ENCODE measurements around the gene ENDOD1. TPM values are rescaled to one million over a fixed set of nuclear protein-coding genes. Genes with fewer than 3 reads are reported as not detected.

Gene ENDOD1
- polyA plus RNA-seq, 2 of the 4 experiments (the other 2 are of a cell fraction), result 8.3 to 8.8 TPM

DNA sequence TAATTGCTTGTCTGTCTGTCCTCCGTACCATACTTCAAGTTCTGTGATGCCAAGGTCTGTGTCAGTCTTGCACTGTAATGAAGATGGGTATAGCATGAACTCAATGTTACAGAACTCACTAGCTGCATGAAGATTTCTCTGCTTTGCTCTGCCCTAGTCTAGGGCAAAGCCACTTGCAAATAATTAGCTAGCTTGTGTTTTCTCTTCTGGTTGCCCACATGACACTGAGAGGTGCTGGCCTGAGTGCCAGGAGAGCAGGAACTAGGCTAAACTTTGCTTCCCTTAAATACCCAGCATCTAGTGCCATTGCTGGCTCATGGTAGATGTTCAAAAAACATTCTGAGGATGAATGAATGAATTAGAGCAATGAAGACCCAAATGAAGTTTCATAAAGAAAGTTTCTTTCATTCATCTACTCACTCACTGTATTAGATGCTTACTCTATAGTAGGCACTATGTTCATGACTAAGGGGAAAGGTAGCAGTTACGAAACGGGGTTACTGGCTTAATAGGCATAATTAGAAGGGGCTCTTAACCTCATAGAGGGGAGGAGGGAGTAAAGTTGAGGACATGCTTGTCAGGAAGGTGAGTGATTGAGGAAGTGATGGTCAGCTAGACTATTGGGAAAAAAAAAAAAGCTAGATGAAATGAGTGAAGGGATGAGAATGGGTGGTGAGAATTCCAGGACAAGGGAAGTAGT, 4.4 kb upstream of the ENDOD1 start:
- WGBS (ENCODE audit: missing lambda C conversion rate), result 60% methylated on average over 3 of the region's 3 CpGs
- TF ChIP-seq CHD2 (IDR thresholded peaks at IDR 0.05; ENCODE audit: low read length, partially characterized antibody) (no peak), CHD4 (IDR thresholded peaks at IDR 0.05; ENCODE audit: borderline replicate concordance) (no peak), SMC3 (IDR thresholded peaks at IDR 0.05) (no peak), MAZ (IDR thresholded peaks at IDR 0.05; ENCODE audit: borderline replicate concordance, low read depth, low read length) (no peak), CBX8 (IDR thresholded peaks at IDR 0.05) (no peak), POLR2AphosphoS2 (conservative IDR thresholded peaks at IDR 0.05; ENCODE audit: low read length) (no peak), RFX5 (IDR thresholded peaks at IDR 0.05) (no peak), PHF8 (IDR thresholded peaks at IDR 0.05; ENCODE audit: borderline replicate concordance, low read depth) (no peak), RCOR1 (IDR thresholded peaks at IDR 0.05; ENCODE audit: low read depth, low read length) (no peak), RNF2 (IDR thresholded peaks at IDR 0.05; ENCODE audit: borderline replicate concordance, low read depth) (no peak)
- TF ChIP-seq, protein P1, sequence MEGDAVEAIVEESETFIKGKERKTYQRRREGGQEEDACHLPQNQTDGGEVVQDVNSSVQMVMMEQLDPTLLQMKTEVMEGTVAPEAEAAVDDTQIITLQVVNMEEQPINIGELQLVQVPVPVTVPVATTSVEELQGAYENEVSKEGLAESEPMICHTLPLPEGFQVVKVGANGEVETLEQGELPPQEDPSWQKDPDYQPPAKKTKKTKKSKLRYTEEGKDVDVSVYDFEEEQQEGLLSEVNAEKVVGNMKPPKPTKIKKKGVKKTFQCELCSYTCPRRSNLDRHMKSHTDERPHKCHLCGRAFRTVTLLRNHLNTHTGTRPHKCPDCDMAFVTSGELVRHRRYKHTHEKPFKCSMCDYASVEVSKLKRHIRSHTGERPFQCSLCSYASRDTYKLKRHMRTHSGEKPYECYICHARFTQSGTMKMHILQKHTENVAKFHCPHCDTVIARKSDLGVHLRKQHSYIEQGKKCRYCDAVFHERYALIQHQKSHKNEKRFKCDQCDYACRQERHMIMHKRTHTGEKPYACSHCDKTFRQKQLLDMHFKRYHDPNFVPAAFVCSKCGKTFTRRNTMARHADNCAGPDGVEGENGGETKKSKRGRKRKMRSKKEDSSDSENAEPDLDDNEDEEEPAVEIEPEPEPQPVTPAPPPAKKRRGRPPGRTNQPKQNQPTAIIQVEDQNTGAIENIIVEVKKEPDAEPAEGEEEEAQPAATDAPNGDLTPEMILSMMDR (IDR thresholded peaks at IDR 0.05), result no peak
- TF ChIP-seq, protein P2, sequence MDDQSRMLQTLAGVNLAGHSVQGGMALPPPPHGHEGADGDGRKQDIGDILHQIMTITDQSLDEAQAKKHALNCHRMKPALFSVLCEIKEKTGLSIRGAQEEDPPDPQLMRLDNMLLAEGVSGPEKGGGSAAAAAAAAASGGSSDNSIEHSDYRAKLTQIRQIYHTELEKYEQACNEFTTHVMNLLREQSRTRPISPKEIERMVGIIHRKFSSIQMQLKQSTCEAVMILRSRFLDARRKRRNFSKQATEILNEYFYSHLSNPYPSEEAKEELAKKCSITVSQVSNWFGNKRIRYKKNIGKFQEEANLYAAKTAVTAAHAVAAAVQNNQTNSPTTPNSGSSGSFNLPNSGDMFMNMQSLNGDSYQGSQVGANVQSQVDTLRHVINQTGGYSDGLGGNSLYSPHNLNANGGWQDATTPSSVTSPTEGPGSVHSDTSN (IDR thresholded peaks at IDR 0.05), result no peak
- ChIA-PET POLR2A (no interaction called here), CTCF (interaction anchor here (0.6 to 1.5 kb wide), 6 partner anchors 8 to 621 kb away, joined by 3 to 5 read pairs (median 4); no protein-coding TSS in a partner anchor)
- no peak overlapping the region for H3K4me2 ChIP-seq
- DNase-seq (ENCODE audit: low read depth in 1 of 2, low spot score in 1 of 2) (no peak), ATAC-seq (no peak), FAIRE-seq (no peak)
- H3K27ac ChIP-seq, result no peak overlapping the region
- no peak overlapping the region for H3K4me3 ChIP-seq
- no peaks in the 10 kb centered on the region for H3K9me3 ChIP-seq
- no peaks in the 10 kb centered on the region; the same call in 2 of the 3 replicates for H3K4me1 ChIP-seq

DNA sequence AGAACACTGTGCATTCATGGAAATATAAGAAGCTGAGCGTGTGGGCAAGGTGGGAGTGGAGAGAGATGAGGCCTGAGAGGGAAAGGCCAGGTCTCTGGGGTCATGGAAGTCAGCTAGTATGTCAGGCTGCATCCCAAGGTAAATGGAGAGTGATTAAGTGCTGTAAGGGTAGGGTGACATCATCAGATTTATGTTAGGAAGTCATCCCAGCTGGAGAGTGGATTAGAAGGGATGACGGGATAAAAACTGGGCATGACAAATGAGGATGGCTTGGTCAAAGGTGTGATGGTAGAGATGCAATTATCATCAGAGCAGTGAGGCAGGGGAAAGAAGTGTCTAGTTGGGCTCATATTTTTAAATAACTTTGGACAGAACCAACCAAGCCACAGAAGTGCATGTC, 3.5 kb upstream of the ENDOD1 start:
- ATAC-seq (no peak), FAIRE-seq (no peak), DNase-seq (ENCODE audit: low read depth in 1 of 2, low spot score in 1 of 2) (no peak)
- TF ChIP-seq, protein P3, sequence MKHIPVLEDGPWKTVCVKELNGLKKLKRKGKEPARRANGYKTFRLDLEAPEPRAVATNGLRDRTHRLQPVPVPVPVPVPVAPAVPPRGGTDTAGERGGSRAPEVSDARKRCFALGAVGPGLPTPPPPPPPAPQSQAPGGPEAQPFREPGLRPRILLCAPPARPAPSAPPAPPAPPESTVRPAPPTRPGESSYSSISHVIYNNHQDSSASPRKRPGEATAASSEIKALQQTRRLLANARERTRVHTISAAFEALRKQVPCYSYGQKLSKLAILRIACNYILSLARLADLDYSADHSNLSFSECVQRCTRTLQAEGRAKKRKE (CRISPR knock-in tag; IDR thresholded peaks at IDR 0.05; ENCODE audit: low read depth), result no peak
- no peak for TF ChIP-seq NFE2L2 (conservative IDR thresholded peaks at IDR 0.05; ENCODE audit: low read length)
- TF ChIP-seq RNF2 (IDR thresholded peaks at IDR 0.05; ENCODE audit: borderline replicate concordance, low read depth), result no peak
- no peak for TF ChIP-seq RFX5 (IDR thresholded peaks at IDR 0.05)
- no peak for TF ChIP-seq MAFK (IDR thresholded peaks at IDR 0.05; ENCODE audit: partially characterized antibody)
- TF ChIP-seq, protein P4, sequence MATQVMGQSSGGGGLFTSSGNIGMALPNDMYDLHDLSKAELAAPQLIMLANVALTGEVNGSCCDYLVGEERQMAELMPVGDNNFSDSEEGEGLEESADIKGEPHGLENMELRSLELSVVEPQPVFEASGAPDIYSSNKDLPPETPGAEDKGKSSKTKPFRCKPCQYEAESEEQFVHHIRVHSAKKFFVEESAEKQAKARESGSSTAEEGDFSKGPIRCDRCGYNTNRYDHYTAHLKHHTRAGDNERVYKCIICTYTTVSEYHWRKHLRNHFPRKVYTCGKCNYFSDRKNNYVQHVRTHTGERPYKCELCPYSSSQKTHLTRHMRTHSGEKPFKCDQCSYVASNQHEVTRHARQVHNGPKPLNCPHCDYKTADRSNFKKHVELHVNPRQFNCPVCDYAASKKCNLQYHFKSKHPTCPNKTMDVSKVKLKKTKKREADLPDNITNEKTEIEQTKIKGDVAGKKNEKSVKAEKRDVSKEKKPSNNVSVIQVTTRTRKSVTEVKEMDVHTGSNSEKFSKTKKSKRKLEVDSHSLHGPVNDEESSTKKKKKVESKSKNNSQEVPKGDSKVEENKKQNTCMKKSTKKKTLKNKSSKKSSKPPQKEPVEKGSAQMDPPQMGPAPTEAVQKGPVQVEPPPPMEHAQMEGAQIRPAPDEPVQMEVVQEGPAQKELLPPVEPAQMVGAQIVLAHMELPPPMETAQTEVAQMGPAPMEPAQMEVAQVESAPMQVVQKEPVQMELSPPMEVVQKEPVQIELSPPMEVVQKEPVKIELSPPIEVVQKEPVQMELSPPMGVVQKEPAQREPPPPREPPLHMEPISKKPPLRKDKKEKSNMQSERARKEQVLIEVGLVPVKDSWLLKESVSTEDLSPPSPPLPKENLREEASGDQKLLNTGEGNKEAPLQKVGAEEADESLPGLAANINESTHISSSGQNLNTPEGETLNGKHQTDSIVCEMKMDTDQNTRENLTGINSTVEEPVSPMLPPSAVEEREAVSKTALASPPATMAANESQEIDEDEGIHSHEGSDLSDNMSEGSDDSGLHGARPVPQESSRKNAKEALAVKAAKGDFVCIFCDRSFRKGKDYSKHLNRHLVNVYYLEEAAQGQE (IDR thresholded peaks at IDR 0.05), result no peak
- no peak for TF ChIP-seq KDM5A (IDR thresholded peaks at IDR 0.05)
- TF ChIP-seq, protein P5, sequence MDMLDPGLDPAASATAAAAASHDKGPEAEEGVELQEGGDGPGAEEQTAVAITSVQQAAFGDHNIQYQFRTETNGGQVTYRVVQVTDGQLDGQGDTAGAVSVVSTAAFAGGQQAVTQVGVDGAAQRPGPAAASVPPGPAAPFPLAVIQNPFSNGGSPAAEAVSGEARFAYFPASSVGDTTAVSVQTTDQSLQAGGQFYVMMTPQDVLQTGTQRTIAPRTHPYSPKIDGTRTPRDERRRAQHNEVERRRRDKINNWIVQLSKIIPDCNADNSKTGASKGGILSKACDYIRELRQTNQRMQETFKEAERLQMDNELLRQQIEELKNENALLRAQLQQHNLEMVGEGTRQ (IDR thresholded peaks at IDR 0.05), result no peak
- no peak for TF ChIP-seq TP53 (CRISPR knock-in tag; IDR thresholded peaks at IDR 0.05)
- TF ChIP-seq HEYL (CRISPR knock-in tag; IDR thresholded peaks at IDR 0.05), result no peak
- no peak for TF ChIP-seq PHF8 (IDR thresholded peaks at IDR 0.05; ENCODE audit: borderline replicate concordance, low read depth)
- TF ChIP-seq EHMT2 (IDR thresholded peaks at IDR 0.05; ENCODE audit: low read depth), result no peak
- TF ChIP-seq MYC (IDR thresholded peaks at IDR 0.05; ENCODE audit: borderline replicate concordance, low read length), result no peak
- TF ChIP-seq ZC3H11A (IDR thresholded peaks at IDR 0.05), result no peak
- TF ChIP-seq EP300 (IDR thresholded peaks at IDR 0.05), result no peak
- TF ChIP-seq ZNF302 (CRISPR knock-in tag; IDR thresholded peaks at IDR 0.05), result no peak
- TF ChIP-seq HOXB5 (CRISPR knock-in tag; IDR thresholded peaks at IDR 0.05), result no peak
- ChIA-PET CTCF (interaction anchor here (0.7 to 1.2 kb wide), 2 partner anchors 7 to 13 kb away, joined by 3 read pairs; no protein-coding TSS in a partner anchor), POLR2A (no interaction called here)
- Histone ChIP-seq H3K27ac (no peak overlapping the region), H3K4me3 (no peak overlapping the region), H3K4me2 (no peak overlapping the region), H3K4me1 (peaks cover 3% of the 10 kb centered on the region; the same call in 1 of the 3 replicates), H3K9me3 (no peaks in the 10 kb centered on the region)
- 67% methylated on average over 2 of the region's 2 CpGs for WGBS (ENCODE audit: missing lambda C conversion rate)

All from A549 (cell line).